Thyroid gland (tissue), 4 donors: ENCODE results near the gene NCS1.

Experiments used
- CTCF ChIP-seq, 6 experiments: fragments of 200-600 bp in 3 of 6; fragments of 450-650 bp in 3 of 6; sonication (generic) in 3 of 6; IDR thresholded peaks; one replicate each; pipeline ENCODE4 v1.5.1; 2016 to 2019; ENCODE audit warnings: antibody characterized with exemption in 6 of 6, mild to moderate bottlenecking in 2 of 6, inconsistent platforms in 1 of 6, moderate library complexity in 1 of 6
- POLR2A ChIP-seq, 2 donors: fragments of 450-650 bp; IDR thresholded peaks; one replicate each; pipeline ENCODE4 v1.6.1; 2017; ENCODE audit warnings: antibody characterized with exemption in 2 of 2, mild to moderate bottlenecking in 2 of 2, moderate library complexity in 1 of 2

DNA sequence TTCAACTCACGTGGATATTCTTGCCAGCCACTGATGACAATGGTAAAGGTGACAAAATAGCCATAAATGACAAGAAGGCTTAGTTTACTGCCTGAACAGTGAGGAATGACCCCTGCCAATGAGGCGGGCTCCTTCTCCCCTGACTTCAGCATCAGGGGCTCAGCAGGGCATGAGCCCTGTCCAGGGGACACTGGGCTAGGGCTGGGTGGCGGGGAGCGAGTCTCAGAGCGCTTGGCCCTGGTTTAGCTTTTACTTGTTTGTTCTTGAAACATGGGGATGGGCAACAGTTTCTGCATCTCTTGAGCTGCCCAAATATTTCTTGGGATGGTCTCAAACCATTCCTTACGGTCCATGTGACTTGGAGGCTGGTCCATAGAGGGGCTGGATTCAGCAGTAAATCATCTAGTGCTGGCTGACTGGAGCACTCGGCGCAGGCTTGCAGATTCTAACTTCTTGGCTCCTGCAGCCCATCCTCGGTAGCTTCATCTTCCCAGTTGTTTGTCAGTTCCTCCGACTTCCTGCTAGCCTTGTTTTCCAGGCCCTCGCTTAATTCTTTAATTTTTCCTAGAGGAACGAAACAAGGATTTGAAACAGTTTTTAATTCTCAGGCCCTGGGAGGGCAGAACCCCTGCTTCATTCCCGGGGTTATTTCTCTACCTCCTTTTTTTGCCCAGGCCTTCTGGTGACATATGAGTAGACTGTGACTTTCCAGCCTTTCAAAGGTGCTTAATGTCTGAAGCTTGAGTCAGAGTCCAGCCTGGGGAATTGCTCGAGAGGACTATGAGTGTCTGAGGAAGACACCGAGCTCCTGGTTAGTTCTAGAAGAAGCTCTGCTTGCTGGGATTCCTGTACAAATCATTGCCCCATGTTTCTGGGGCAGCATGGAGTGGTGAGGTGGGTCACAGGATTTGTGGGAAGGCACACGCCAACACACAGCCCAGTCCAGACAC is 88.9 kb downstream of the NCS1 start:
- TF ChIP-seq POLR2A (IDR thresholded peaks at IDR 0.05), result no peak
- no peak for TF ChIP-seq CTCF (IDR thresholded peaks at IDR 0.05)
